ENCODE measurements around the gene NBEA.

- TF ChIP-seq CTCF (conservative IDR thresholded peaks at IDR 0.05) (no peak), ZFX (IDR thresholded peaks at IDR 0.05) (no peak)
Observed at GRCh38 chr13:35524171-35524570, 582.1 kb downstream of the NBEA start.
